ENCODE data around the gene CBS. TPM values are rescaled to one million over a fixed set of nuclear protein-coding genes. Genes with fewer than 3 reads are reported as not detected.

CBS gene
- total RNA-seq, 1 donor from 2014 or later: 29.5 TPM

GRCh38 chr21:43023175-43023574, 52.5 kb downstream of the CBS start:
- no peaks in the 10 kb centered on the region for H3K9me3 ChIP-seq
- no peak overlapping the region for H3K27ac ChIP-seq
- H3K4me3 ChIP-seq: no peak overlapping the region
- no peaks in the 10 kb centered on the region for H3K4me1 ChIP-seq
- intact Hi-C loops (cut with DNase I): no loop called here
- no peaks in the 10 kb centered on the region for H3K27me3 ChIP-seq
- peaks cover 26 to 54% of the 10 kb centered on the region in 2 donors for H3K36me3 ChIP-seq
- no peak for TF ChIP-seq CTCF (IDR thresholded peaks at IDR 0.05)
- no peak for DNase-seq (ENCODE audit: low spot score in 2 of 2)

- intact Hi-C loops (cut with DNase I): no loop called here
- Histone ChIP-seq H3K27ac (no peak overlapping the region), H3K4me1 (no peaks in the 10 kb centered on the region), H3K9me3 (no peaks in the 10 kb centered on the region), H3K27me3 (no peaks in the 10 kb centered on the region), H3K4me3 (no peak overlapping the region), H3K36me3 (peaks cover 21 to 53% of the 10 kb centered on the region in 2 donors)
- DNase-seq (ENCODE audit: low spot score in 2 of 2): no peak
- TF ChIP-seq CTCF (IDR thresholded peaks at IDR 0.05): no peak
Observed at GRCh38 chr21:43021756-43022600, 53.7 kb downstream of the CBS start.

GRCh38 chr21:43021191-43021590, 54.4 kb downstream of the CBS start:
- Histone ChIP-seq H3K27ac (no peak overlapping the region), H3K9me3 (no peaks in the 10 kb centered on the region), H3K4me3 (no peak overlapping the region), H3K36me3 (peaks cover 28 to 58% of the 10 kb centered on the region in 2 donors), H3K27me3 (no peaks in the 10 kb centered on the region), H3K4me1 (no peaks in the 10 kb centered on the region)
- intact Hi-C loops (cut with DNase I): no loop called here
- DNase-seq (ENCODE audit: low spot score in 2 of 2): no peak
- no peak for TF ChIP-seq CTCF (IDR thresholded peaks at IDR 0.05)

- TF ChIP-seq CTCF (IDR thresholded peaks at IDR 0.05): no peak
- Histone ChIP-seq H3K27me3 (no peaks in the 10 kb centered on the region), H3K4me1 (no peaks in the 10 kb centered on the region), H3K27ac (no peak overlapping the region), H3K4me3 (no peak overlapping the region), H3K9me3 (no peaks in the 10 kb centered on the region), H3K36me3 (peaks cover 28 to 62% of the 10 kb centered on the region in 2 donors)
- intact Hi-C loops (cut with DNase I): no loop called here
- no peak for DNase-seq (ENCODE audit: low spot score in 2 of 2)
Observed at GRCh38 chr21:43020771-43021170, 54.9 kb downstream of the CBS start.

GRCh38 chr21:43020177-43020576, 55.5 kb downstream of the CBS start:
- H3K27me3 ChIP-seq: no peaks in the 10 kb centered on the region
- no peaks in the 10 kb centered on the region for H3K4me1 ChIP-seq
- H3K27ac ChIP-seq: no peak overlapping the region
- TF ChIP-seq CTCF (IDR thresholded peaks at IDR 0.05): no peak
- DNase-seq (ENCODE audit: low spot score in 2 of 2): no peak
- H3K4me3 ChIP-seq: no peak overlapping the region
- H3K9me3 ChIP-seq: no peaks in the 10 kb centered on the region
- intact Hi-C loops (cut with DNase I): no loop called here
- peaks cover 23 to 57% of the 10 kb centered on the region in 2 donors for H3K36me3 ChIP-seq
